Astrocyte (in vitro differentiated cells and primary cell): ENCODE data around the gene FNDC3B. TPM values are rescaled to one million over a fixed set of nuclear protein-coding genes. Genes with fewer than 3 reads are reported as not detected.

Source experiments
- DNase-seq: peaks from one replicate; pipeline ENCODE4 v3.0.0-alpha.2; 2010; ENCODE audit warnings: low read depth
- FAIRE-seq: peaks from 2 replicates; lab custom pipeline; 2011; peaks lifted over from hg19 to GRCh38; lab: Jason Lieb, UNC
- H2AFZ ChIP-seq: 2 replicates; pipeline ENCODE4 v1.6.0; 2012; ENCODE audit warnings: low read depth, low read length, inconsistent platforms
- H3K27ac ChIP-seq: 2 replicates; pipeline ENCODE4 v1.5.1; 2011; ENCODE audit warnings: low read depth, low read length, inconsistent platforms
- H3K27me3 ChIP-seq: 2 replicates; pipeline ENCODE4 v1.6.0; 2011; ENCODE audit warnings: low read length, inconsistent platforms; ENCODE audit not compliant: insufficient read depth
- H3K36me3 ChIP-seq: 2 replicates; pipeline ENCODE4 v1.5.1; 2011; ENCODE audit warnings: low read length, inconsistent platforms; ENCODE audit not compliant: insufficient read depth
- H3K4me1 ChIP-seq: 2 replicates; pipeline ENCODE4 v1.5.1; 2011; ENCODE audit warnings: low read length, inconsistent platforms; ENCODE audit not compliant: insufficient read depth
- H3K4me2 ChIP-seq: 2 replicates; pipeline ENCODE4 v1.6.0; 2012; ENCODE audit warnings: low read length, inconsistent platforms
- H3K4me3 ChIP-seq: 2 replicates; pipeline ENCODE4 v1.5.1; 2011; ENCODE audit warnings: low read depth, mild to moderate bottlenecking, low read length, inconsistent platforms; ENCODE audit not compliant: insufficient read depth
- H3K79me2 ChIP-seq: 2 replicates; pipeline ENCODE4 v1.6.0; 2012; ENCODE audit warnings: mild to moderate bottlenecking, low read length, inconsistent platforms; ENCODE audit not compliant: insufficient read depth
- H3K9ac ChIP-seq: 2 replicates; pipeline ENCODE4 v1.6.0; 2012; ENCODE audit warnings: mild to moderate bottlenecking, low read length, inconsistent platforms
- H3K9me3 ChIP-seq: 2 replicates; pipeline ENCODE4 v1.5.1; 2012; ENCODE audit warnings: low read depth, mild to moderate bottlenecking, low read length, inconsistent platforms; ENCODE audit not compliant: insufficient read depth
- H4K20me1 ChIP-seq: 2 replicates; pipeline ENCODE4 v1.6.0; 2012; ENCODE audit warnings: low read length, inconsistent platforms; ENCODE audit not compliant: insufficient read depth
- H3K27ac Mint-ChIP-seq: one replicate; pipeline ENCODE4 v1.8.0; 2021; ENCODE audit warnings: mild to moderate bottlenecking, mixed read lengths; ENCODE audit not compliant: unreplicated experiment
- H3K27me3 Mint-ChIP-seq: one replicate; pipeline ENCODE4 v1.8.0; 2021; ENCODE audit warnings: low read depth, mixed read lengths; ENCODE audit not compliant: unreplicated experiment
- H3K36me3 Mint-ChIP-seq: one replicate; pipeline ENCODE4 v1.8.0; 2021; ENCODE audit warnings: low read depth, mixed read lengths; ENCODE audit not compliant: unreplicated experiment
- H3K4me1 Mint-ChIP-seq: one replicate; pipeline ENCODE4 v1.8.0; 2021; ENCODE audit warnings: low read depth, mixed read lengths; ENCODE audit not compliant: unreplicated experiment
- H3K4me3 Mint-ChIP-seq: one replicate; pipeline ENCODE4 v1.8.0; 2021; ENCODE audit warnings: mild to moderate bottlenecking, moderate library complexity, mixed read lengths; ENCODE audit not compliant: unreplicated experiment
- H3K9me3 Mint-ChIP-seq: one replicate; pipeline ENCODE4 v1.8.0; 2021; ENCODE audit warnings: mild to moderate bottlenecking, mixed read lengths; ENCODE audit not compliant: unreplicated experiment
- EZH2 ChIP-seq: IDR thresholded peaks from 2 replicates; pipeline ENCODE4 v1.6.1; 2012; ENCODE audit warnings: mild to moderate bottlenecking, low read length, inconsistent platforms; ENCODE audit not compliant: insufficient read depth
- total RNA-seq: library from RNA; stranded (reverse); gene quantifications from 2 replicates; pipeline ENCODE4 v1.2.1, GENCODE V29; 2021
- TF ChIP-seq, protein P1 (sequence below): IDR thresholded peaks from 2 replicates; pipeline ENCODE4 v1.5.1; 2011; ENCODE audit warnings: low read depth, mild to moderate bottlenecking, inconsistent platforms, low read length, moderate library complexity; ENCODE audit not compliant: insufficient read depth

FNDC3B gene
- total RNA-seq, 1 donor from 2014 or later = 327 TPM

DNA sequence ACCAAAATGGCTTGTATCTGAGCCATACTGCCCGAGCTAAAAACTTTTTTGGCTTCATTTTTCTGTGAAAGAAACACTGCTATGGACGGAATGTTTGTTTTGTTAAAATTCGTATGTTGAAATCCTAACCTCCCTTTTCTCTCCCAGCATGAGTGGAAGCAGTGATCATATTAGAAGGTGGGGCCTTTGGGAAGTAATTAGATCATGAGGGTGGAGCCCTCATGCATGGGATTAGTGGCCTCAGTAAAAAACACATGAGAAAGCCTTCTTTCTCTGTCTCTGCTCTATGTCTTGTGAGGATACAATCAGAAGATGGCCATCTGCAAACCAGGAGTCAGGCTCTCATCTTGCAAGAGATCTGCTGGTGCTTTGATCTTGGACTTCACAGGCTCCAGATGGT is 7.4 kb upstream of the FNDC3B start:
- no peak overlapping the region for H3K27ac Mint-ChIP-seq
- H3K4me3 ChIP-seq = no peak overlapping the region
- no peaks in the 10 kb centered on the region for H3K9me3 ChIP-seq
- H2AFZ ChIP-seq = no peak overlapping the region
- no peak overlapping the region for H3K9ac ChIP-seq
- H3K79me2 ChIP-seq = no peaks in the 10 kb centered on the region
- no peaks in the 10 kb centered on the region for H4K20me1 ChIP-seq
- no peak overlapping the region for H3K27ac ChIP-seq
- H3K4me1 ChIP-seq = no peaks in the 10 kb centered on the region
- DNase-seq (no peak), FAIRE-seq (no peak)
- H3K4me1 Mint-ChIP-seq = peaks cover 3% of the 10 kb centered on the region
- H3K27me3 ChIP-seq = no peaks in the 10 kb centered on the region
- no peaks in the 10 kb centered on the region for H3K36me3 Mint-ChIP-seq
- no peak overlapping the region for H3K4me3 Mint-ChIP-seq
- TF ChIP-seq, protein P1, sequence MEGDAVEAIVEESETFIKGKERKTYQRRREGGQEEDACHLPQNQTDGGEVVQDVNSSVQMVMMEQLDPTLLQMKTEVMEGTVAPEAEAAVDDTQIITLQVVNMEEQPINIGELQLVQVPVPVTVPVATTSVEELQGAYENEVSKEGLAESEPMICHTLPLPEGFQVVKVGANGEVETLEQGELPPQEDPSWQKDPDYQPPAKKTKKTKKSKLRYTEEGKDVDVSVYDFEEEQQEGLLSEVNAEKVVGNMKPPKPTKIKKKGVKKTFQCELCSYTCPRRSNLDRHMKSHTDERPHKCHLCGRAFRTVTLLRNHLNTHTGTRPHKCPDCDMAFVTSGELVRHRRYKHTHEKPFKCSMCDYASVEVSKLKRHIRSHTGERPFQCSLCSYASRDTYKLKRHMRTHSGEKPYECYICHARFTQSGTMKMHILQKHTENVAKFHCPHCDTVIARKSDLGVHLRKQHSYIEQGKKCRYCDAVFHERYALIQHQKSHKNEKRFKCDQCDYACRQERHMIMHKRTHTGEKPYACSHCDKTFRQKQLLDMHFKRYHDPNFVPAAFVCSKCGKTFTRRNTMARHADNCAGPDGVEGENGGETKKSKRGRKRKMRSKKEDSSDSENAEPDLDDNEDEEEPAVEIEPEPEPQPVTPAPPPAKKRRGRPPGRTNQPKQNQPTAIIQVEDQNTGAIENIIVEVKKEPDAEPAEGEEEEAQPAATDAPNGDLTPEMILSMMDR = no peak
- TF ChIP-seq EZH2 = no peak
- no peaks in the 10 kb centered on the region for H3K9me3 Mint-ChIP-seq
- no peak overlapping the region for H3K4me2 ChIP-seq
- H3K27me3 Mint-ChIP-seq = no peaks in the 10 kb centered on the region
- H3K36me3 ChIP-seq = no peaks in the 10 kb centered on the region

DNA sequence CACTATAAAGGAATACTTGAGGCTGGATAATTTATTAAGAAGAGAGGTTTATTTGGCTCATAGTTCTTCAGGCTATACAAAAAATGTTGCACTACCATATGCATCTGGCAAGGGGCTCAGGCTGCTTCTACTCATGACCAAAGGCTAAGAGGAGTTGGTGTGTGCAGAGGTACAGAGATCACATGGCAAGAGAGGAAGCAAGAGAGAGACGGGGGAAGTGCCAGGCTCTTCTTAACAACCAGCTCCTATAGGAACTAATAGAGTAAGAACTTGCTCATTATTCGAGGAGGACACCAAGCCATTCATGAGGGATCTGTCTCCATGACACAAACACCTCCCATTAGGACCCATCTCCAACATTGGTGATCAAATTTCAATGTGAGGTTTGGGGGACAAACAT is 6.0 kb upstream of the FNDC3B start:
- Mint-ChIP-seq H3K9me3 (no peaks in the 10 kb centered on the region), H3K4me1 (peaks cover 11% of the 10 kb centered on the region), H3K36me3 (no peaks in the 10 kb centered on the region), H3K4me3 (no peak overlapping the region), H3K27me3 (no peaks in the 10 kb centered on the region), H3K27ac (no peak overlapping the region)
- H4K20me1 ChIP-seq = no peaks in the 10 kb centered on the region
- H3K4me3 ChIP-seq = no peak overlapping the region
- FAIRE-seq (no peak), DNase-seq (no peak)
- H2AFZ ChIP-seq = no peak overlapping the region
- H3K79me2 ChIP-seq = no peaks in the 10 kb centered on the region
- H3K27me3 ChIP-seq = no peaks in the 10 kb centered on the region
- H3K9ac ChIP-seq = no peak overlapping the region
- no peak overlapping the region for H3K27ac ChIP-seq
- no peaks in the 10 kb centered on the region for H3K36me3 ChIP-seq
- H3K4me1 ChIP-seq = no peaks in the 10 kb centered on the region
- no peak overlapping the region for H3K4me2 ChIP-seq
- H3K9me3 ChIP-seq = no peaks in the 10 kb centered on the region
- TF ChIP-seq, protein P1 = no peak
- no peak for TF ChIP-seq EZH2

DNA sequence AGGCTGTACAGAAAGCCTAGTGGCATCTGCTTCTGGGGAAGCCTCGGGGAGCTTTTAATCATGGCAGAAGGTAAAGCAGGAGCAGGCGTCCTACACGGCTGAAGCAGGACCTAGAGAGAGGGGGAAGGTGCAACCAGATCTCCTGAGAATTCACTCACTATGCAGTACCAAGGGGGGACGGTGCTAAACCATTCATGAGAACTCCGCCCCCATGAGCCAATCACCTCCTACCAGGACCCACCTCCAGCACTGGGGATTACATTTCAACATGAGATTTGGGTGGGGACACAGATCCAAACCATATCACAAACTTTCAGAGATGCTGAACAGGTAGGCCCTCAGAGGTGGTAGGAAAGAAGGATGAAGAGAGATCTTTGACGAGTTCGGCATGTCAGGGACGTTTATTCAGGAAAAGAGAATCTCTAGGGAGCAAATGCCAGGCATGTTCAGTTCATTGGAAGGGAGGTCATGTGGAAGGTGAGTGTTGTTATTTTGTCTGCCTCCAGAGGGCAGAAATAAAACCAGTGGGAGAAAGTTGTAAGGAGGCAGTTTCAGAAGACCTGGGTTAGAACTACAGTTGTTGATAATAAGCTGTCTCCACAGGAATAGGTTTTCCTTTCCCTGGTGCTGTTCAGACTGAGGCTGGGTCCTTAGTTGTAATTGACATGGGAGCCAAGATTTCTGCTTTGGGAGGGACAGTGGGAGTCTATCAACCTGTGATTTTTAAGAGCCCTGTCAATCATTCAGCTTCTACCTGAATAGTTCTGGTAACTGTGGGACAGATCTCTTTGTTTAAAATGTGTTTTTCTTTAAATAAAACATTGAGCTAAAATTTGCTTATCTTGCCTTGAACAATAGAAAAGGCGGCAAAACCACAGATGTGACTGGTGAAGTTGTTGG is 4.3 kb upstream of the FNDC3B start:
- FAIRE-seq = no peak
- Mint-ChIP-seq H3K4me1 (peaks cover 17% of the 10 kb centered on the region), H3K4me3 (no peak overlapping the region), H3K9me3 (no peaks in the 10 kb centered on the region), H3K27ac (peak overlapping the region; percentile 23), H3K36me3 (no peaks in the 10 kb centered on the region), H3K27me3 (no peaks in the 10 kb centered on the region)
- no peak overlapping the region for H3K4me3 ChIP-seq
- no peak overlapping the region for H2AFZ ChIP-seq
- no peaks in the 10 kb centered on the region for H4K20me1 ChIP-seq
- H3K27me3 ChIP-seq = no peaks in the 10 kb centered on the region
- no peak overlapping the region for H3K4me2 ChIP-seq
- peaks cover 11% of the 10 kb centered on the region for H3K79me2 ChIP-seq
- H3K27ac ChIP-seq = no peak overlapping the region
- DNase-seq = no peak
- peaks cover 7% of the 10 kb centered on the region for H3K4me1 ChIP-seq
- H3K36me3 ChIP-seq = no peaks in the 10 kb centered on the region
- no peak overlapping the region for H3K9ac ChIP-seq
- H3K9me3 ChIP-seq = no peaks in the 10 kb centered on the region
- TF ChIP-seq EZH2 = no peak
- TF ChIP-seq, protein P1 = peak; percentile 40
